ENCODE data around the gene REP15.

DNA sequence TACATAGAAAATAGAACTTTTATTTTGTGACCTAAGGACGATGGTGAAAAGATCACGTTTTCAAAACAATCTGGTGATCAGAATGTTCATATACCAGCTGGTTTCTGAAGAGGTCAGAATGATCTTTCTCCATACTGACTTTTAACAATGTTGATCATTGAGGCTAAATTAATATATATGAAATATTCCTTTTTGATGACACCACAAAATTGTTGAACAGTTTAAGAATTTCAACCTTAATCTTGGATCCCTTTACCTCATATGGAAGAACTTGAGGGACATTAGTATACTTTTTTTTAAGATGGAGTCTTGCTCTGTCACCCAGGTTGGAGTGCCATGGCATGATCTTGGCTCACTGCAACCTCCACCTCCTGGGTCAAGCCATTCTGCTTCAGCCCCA lies 2.8 kb upstream of the REP15 start:
- TF ChIP-seq, protein P1, sequence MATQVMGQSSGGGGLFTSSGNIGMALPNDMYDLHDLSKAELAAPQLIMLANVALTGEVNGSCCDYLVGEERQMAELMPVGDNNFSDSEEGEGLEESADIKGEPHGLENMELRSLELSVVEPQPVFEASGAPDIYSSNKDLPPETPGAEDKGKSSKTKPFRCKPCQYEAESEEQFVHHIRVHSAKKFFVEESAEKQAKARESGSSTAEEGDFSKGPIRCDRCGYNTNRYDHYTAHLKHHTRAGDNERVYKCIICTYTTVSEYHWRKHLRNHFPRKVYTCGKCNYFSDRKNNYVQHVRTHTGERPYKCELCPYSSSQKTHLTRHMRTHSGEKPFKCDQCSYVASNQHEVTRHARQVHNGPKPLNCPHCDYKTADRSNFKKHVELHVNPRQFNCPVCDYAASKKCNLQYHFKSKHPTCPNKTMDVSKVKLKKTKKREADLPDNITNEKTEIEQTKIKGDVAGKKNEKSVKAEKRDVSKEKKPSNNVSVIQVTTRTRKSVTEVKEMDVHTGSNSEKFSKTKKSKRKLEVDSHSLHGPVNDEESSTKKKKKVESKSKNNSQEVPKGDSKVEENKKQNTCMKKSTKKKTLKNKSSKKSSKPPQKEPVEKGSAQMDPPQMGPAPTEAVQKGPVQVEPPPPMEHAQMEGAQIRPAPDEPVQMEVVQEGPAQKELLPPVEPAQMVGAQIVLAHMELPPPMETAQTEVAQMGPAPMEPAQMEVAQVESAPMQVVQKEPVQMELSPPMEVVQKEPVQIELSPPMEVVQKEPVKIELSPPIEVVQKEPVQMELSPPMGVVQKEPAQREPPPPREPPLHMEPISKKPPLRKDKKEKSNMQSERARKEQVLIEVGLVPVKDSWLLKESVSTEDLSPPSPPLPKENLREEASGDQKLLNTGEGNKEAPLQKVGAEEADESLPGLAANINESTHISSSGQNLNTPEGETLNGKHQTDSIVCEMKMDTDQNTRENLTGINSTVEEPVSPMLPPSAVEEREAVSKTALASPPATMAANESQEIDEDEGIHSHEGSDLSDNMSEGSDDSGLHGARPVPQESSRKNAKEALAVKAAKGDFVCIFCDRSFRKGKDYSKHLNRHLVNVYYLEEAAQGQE (IDR thresholded peaks at IDR 0.05; ENCODE audit: insufficient read depth in 1 of 2, low read depth in 2 of 2, low read length in 1 of 2) = no peak
- TF ChIP-seq, protein P2, sequence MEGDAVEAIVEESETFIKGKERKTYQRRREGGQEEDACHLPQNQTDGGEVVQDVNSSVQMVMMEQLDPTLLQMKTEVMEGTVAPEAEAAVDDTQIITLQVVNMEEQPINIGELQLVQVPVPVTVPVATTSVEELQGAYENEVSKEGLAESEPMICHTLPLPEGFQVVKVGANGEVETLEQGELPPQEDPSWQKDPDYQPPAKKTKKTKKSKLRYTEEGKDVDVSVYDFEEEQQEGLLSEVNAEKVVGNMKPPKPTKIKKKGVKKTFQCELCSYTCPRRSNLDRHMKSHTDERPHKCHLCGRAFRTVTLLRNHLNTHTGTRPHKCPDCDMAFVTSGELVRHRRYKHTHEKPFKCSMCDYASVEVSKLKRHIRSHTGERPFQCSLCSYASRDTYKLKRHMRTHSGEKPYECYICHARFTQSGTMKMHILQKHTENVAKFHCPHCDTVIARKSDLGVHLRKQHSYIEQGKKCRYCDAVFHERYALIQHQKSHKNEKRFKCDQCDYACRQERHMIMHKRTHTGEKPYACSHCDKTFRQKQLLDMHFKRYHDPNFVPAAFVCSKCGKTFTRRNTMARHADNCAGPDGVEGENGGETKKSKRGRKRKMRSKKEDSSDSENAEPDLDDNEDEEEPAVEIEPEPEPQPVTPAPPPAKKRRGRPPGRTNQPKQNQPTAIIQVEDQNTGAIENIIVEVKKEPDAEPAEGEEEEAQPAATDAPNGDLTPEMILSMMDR (IDR thresholded peaks at IDR 0.05) = no peak
- TF ChIP-seq TCF7L2 (IDR thresholded peaks at IDR 0.05; ENCODE audit: low read depth, low read length) = no peak

All from Panc1 (cell line).